ENCODE results near the gene KCTD16. TPM values are rescaled to one million over a fixed set of nuclear protein-coding genes. Genes with fewer than 3 reads are reported as not detected.

The KCTD16 gene
- polyA plus RNA-seq, 1 donor (not counting 4 experiments of a cell fraction or from before 2014, with no cell fraction given), result 0.04 TPM

DNA sequence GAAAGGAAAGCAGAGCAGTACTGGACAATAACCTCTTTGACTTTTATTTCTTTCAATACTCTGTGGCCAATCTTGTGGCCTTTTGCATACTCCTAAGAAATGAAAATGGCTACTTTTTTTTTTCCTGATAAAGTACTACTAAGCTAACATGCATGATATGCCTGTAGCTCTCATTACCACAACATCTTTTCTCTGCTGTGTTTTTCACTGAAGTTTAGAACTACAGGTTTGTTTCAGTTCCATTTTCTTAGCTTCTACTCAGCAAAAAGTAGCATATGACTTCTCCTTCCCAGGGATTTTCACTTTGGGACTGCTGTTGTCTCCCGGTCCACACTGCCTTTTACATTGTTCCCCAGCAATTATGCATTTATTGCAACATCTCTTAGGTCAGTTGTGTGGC, 204.0 kb downstream of the KCTD16 start:
- H3K4me1 ChIP-seq (ENCODE audit: control insufficient read depth, extremely low read depth, insufficient read depth, low read length), result no peaks in the 10 kb centered on the region
- DNase-seq (ENCODE audit: low read depth, low spot score) (no peak), FAIRE-seq (no peak)
- TF ChIP-seq CTCF (optimal IDR thresholded peaks at IDR 0.05 in 1 of 3, IDR thresholded peaks at IDR 0.05 in 1 of 3, conservative IDR thresholded peaks at IDR 0.05 in 1 of 3; ENCODE audit: extremely low read depth in 1 of 3, insufficient read depth in 2 of 3, low read length in 3 of 3) (no peak), EZH2 (IDR thresholded peaks at IDR 0.05; ENCODE audit: low read length) (no peak)
- no peak overlapping the region for H3K4me3 ChIP-seq (ENCODE audit: control insufficient read depth in 2 of 3, extremely low read depth in 1 of 3, insufficient read depth in 2 of 3, low read depth in 1 of 3, low read length in 3 of 3)
- no peaks in the 10 kb centered on the region for H3K27me3 ChIP-seq (ENCODE audit: control insufficient read depth, extremely low read depth, insufficient read depth, low read length)
- no peaks in the 10 kb centered on the region for H3K36me3 ChIP-seq (ENCODE audit: control insufficient read depth in 2 of 2, extremely low read depth in 1 of 2, insufficient read depth in 2 of 2, low read length in 2 of 2)
- dilution Hi-C loops (cut with MboI; ENCODE audit: extremely low pct_ligation_motif_present, low sequenced_read_pairs), result no loop called here
- H3K9ac ChIP-seq (ENCODE audit: control insufficient read depth, extremely low read depth, insufficient read depth, low read length), result no peak overlapping the region
- H3K9me1 ChIP-seq (ENCODE audit: control insufficient read depth, extremely low read depth, insufficient read depth, low read length), result no peaks in the 10 kb centered on the region
- no peaks in the 10 kb centered on the region for H4K20me1 ChIP-seq (ENCODE audit: control insufficient read depth, extremely low read depth, insufficient read depth, low read length)
- no peaks in the 10 kb centered on the region for H3K9me3 ChIP-seq (ENCODE audit: control insufficient read depth, low read depth, low read length)
- no peak overlapping the region for H3K27ac ChIP-seq (ENCODE audit: control insufficient read depth, insufficient read depth, low read length)
- H3K79me2 ChIP-seq (ENCODE audit: control insufficient read depth, insufficient read depth, low read length), result no peaks in the 10 kb centered on the region
- H3K4me2 ChIP-seq (ENCODE audit: control insufficient read depth, extremely low read depth, insufficient read depth, low read depth, low read length), result no peak overlapping the region
- H2AFZ ChIP-seq (ENCODE audit: control insufficient read depth, low read length), result no peak overlapping the region

GRCh38 chr5:144377207-144377606, 206.5 kb downstream of the KCTD16 start:
- H3K9me1 ChIP-seq (ENCODE audit: control insufficient read depth, extremely low read depth, insufficient read depth, low read length), result no peaks in the 10 kb centered on the region
- FAIRE-seq (no peak), DNase-seq (ENCODE audit: low read depth, low spot score) (no peak)
- no peaks in the 10 kb centered on the region for H3K4me1 ChIP-seq (ENCODE audit: control insufficient read depth, extremely low read depth, insufficient read depth, low read length)
- no peak overlapping the region for H3K27ac ChIP-seq (ENCODE audit: control insufficient read depth, insufficient read depth, low read length)
- no peak overlapping the region for H3K4me3 ChIP-seq (ENCODE audit: control insufficient read depth in 2 of 3, extremely low read depth in 1 of 3, insufficient read depth in 2 of 3, low read depth in 1 of 3, low read length in 3 of 3)
- H4K20me1 ChIP-seq (ENCODE audit: control insufficient read depth, extremely low read depth, insufficient read depth, low read length), result no peaks in the 10 kb centered on the region
- dilution Hi-C loops (cut with MboI; ENCODE audit: extremely low pct_ligation_motif_present, low sequenced_read_pairs), result no loop called here
- H3K4me2 ChIP-seq (ENCODE audit: control insufficient read depth, extremely low read depth, insufficient read depth, low read depth, low read length), result no peak overlapping the region
- no peak for TF ChIP-seq CTCF (optimal IDR thresholded peaks at IDR 0.05 in 1 of 3, IDR thresholded peaks at IDR 0.05 in 1 of 3, conservative IDR thresholded peaks at IDR 0.05 in 1 of 3; ENCODE audit: extremely low read depth in 1 of 3, insufficient read depth in 2 of 3, low read length in 3 of 3)
- TF ChIP-seq EZH2 (IDR thresholded peaks at IDR 0.05; ENCODE audit: low read length), result no peak
- H3K9ac ChIP-seq (ENCODE audit: control insufficient read depth, extremely low read depth, insufficient read depth, low read length), result no peak overlapping the region
- H3K9me3 ChIP-seq (ENCODE audit: control insufficient read depth, low read depth, low read length), result no peaks in the 10 kb centered on the region
- no peaks in the 10 kb centered on the region for H3K79me2 ChIP-seq (ENCODE audit: control insufficient read depth, insufficient read depth, low read length)
- no peaks in the 10 kb centered on the region for H3K36me3 ChIP-seq (ENCODE audit: control insufficient read depth in 2 of 2, extremely low read depth in 1 of 2, insufficient read depth in 2 of 2, low read length in 2 of 2)
- no peaks in the 10 kb centered on the region for H3K27me3 ChIP-seq (ENCODE audit: control insufficient read depth, extremely low read depth, insufficient read depth, low read length)
- no peak overlapping the region for H2AFZ ChIP-seq (ENCODE audit: control insufficient read depth, low read length)
